Panc1 (cell line): Measurements from ENCODE around the gene RANBP3. TPM values are rescaled to one million over a fixed set of nuclear protein-coding genes. Genes with fewer than 3 reads are reported as not detected.

ENCODE experiments used
- ATAC-seq: fragments of 200-7000 bp; cut with Tn5 transposase; 2 replicates; pipeline ENCODE4 v1.9.1; 2020; ENCODE audit warnings: mild to moderate bottlenecking, moderate library complexity
- BruUV-seq: library from RNA; stranded (reverse); fragments of 400-500 nt; replicated peaks from 2 replicates; lab custom pipeline; 2021; lab: Mats Ljungman, UMichigan
- CTCF ChIA-PET: fragments of 300-600 bp; sonication (Branson Sonifier 250); formaldehyde crosslinking; loops from one replicate; lab custom pipeline; 2022; ENCODE audit warnings: antibody characterized with exemption; lab: Charles Lee
- POLR2A ChIA-PET: fragments of 300-600 bp; sonication (Branson Sonifier 250); formaldehyde crosslinking; loops from one replicate; lab custom pipeline; 2022; ENCODE audit warnings: antibody characterized with exemption; lab: Charles Lee
- DNase-seq: peaks from one replicate; pipeline ENCODE4 v3.0.0-alpha.2; 2010; ENCODE audit warnings: low read depth, low spot score
- H3K27ac ChIP-seq: 2 replicates; pipeline ENCODE4 v1.5.1; 2011; ENCODE audit warnings: mild to moderate bottlenecking, low read length, inconsistent platforms
- H3K27me3 ChIP-seq: fragments of 200-500 bp; sonication (Bioruptor generic); 2 replicates; pipeline ENCODE4 v1.6.0; 2014; ENCODE audit warnings: low read length, inconsistent platforms; ENCODE audit not compliant: control insufficient read depth, insufficient read depth
- H3K36me3 ChIP-seq: fragments of 200-500 bp; sonication (Bioruptor generic); 2 replicates; pipeline ENCODE4 v1.5.1; 2014; ENCODE audit warnings: inconsistent platforms, mild to moderate bottlenecking, low read length, moderate library complexity; ENCODE audit not compliant: control insufficient read depth, insufficient read depth
- H3K4me1 ChIP-seq: 2 replicates; pipeline ENCODE4 v1.5.1; 2011; ENCODE audit warnings: inconsistent platforms, mild to moderate bottlenecking, low read length, moderate library complexity; ENCODE audit not compliant: control insufficient read depth, insufficient read depth
- H3K4me3 ChIP-seq, 2 experiments: 2 replicates each; pipeline ENCODE4 v1.5.1; 2011 to 2012; ENCODE audit warnings: low read depth in 2 of 2, low read length in 2 of 2, mild to moderate bottlenecking in 2 of 2, inconsistent platforms in 1 of 2, moderate library complexity in 1 of 2
- H3K9me3 ChIP-seq: fragments of 200-500 bp; sonication (Bioruptor generic); 2 replicates; pipeline ENCODE4 v1.5.1; 2014; ENCODE audit warnings: low read depth, mild to moderate bottlenecking, inconsistent platforms, low read length, moderate library complexity; ENCODE audit not compliant: control insufficient read depth, insufficient read depth
- CTCF ChIP-seq: fragments of 450-650 bp; IDR thresholded peaks from 2 replicates; pipeline ENCODE4 v1.5.1; 2017; ENCODE audit warnings: mild to moderate bottlenecking
- POLR2AphosphoS5 ChIP-seq: IDR thresholded peaks from 2 replicates; pipeline ENCODE4 v1.6.1; 2012; ENCODE audit warnings: mild to moderate bottlenecking, low read depth, low read length, moderate library complexity
- REST ChIP-seq, 2 experiments: IDR thresholded peaks; 2 replicates each; pipeline ENCODE4 v1.6.1; 2011 to 2012; ENCODE audit warnings: low read depth in 2 of 2, control low read depth in 1 of 2, low read length in 1 of 2, mild to moderate bottlenecking in 1 of 2, moderate library complexity in 1 of 2; ENCODE audit not compliant: insufficient read depth in 1 of 2
- SIN3A ChIP-seq: IDR thresholded peaks from 2 replicates; pipeline ENCODE4 v1.6.1; 2012; ENCODE audit warnings: low read depth, mild to moderate bottlenecking, low read length, moderate library complexity, borderline replicate concordance; ENCODE audit not compliant: insufficient read depth
- TCF7L2 ChIP-seq: IDR thresholded peaks from 2 replicates; pipeline ENCODE4 v1.6.1; 2011; ENCODE audit warnings: mild to moderate bottlenecking, low read depth, low read length, inconsistent platforms
- in situ Hi-C: cut with HindIII; loops from 2 replicates; pipeline ENCODE4 v1.10.0; 2016; ENCODE audit warnings: low sequenced_read_pairs, low pct_unique_long_range_greater_than_20kb
- intact Hi-C: fragments of 100-400 bp; cut with micrococcal nuclease; formaldehyde crosslinking; loops from one replicate; pipeline ENCODE4 v1.10.0; 2022; ENCODE audit not compliant: unreplicated experiment
- total RNA-seq: library from RNA; stranded (reverse); gene quantifications from one replicate; pipeline ENCODE4 v1.2.1, GENCODE V29; 2021; ENCODE audit not compliant: unreplicated experiment

Gene RANBP3
- total RNA-seq, 1 experiment from 2014 or later: 54.6 TPM

GRCh38 chr19:5932146-5932545 is 45.8 kb downstream of the RANBP3 start:
- no peaks in the 10 kb centered on the region for H3K27me3 ChIP-seq
- no TSS peak for BruUV-seq
- H3K27ac ChIP-seq: no peak overlapping the region
- CTCF ChIA-PET: no interaction called here
- no peaks in the 10 kb centered on the region for H3K9me3 ChIP-seq
- in situ Hi-C loops: no loop called here
- POLR2A ChIA-PET: no interaction called here
- no peak overlapping the region for H3K4me3 ChIP-seq
- H3K4me1 ChIP-seq: no peaks in the 10 kb centered on the region
- DNase-seq (no peak), ATAC-seq (no peak)
- no peaks in the 10 kb centered on the region for H3K36me3 ChIP-seq
- TF ChIP-seq TCF7L2: no peak
- TF ChIP-seq CTCF: no peak
- no peak for TF ChIP-seq POLR2AphosphoS5
- TF ChIP-seq SIN3A: no peak
- no peak for TF ChIP-seq REST (IDR thresholded peaks at IDR 0.05; ENCODE audit: insufficient read depth in 1 of 2, low read depth in 2 of 2, low read length in 1 of 2)
- intact Hi-C loops: no loop called here

- DNase-seq (no peak), ATAC-seq (no peak)
- no peak for TF ChIP-seq CTCF
- no peak for TF ChIP-seq POLR2AphosphoS5
- no peak for TF ChIP-seq TCF7L2
- TF ChIP-seq REST (IDR thresholded peaks at IDR 0.05; ENCODE audit: insufficient read depth in 1 of 2, low read depth in 2 of 2, low read length in 1 of 2): no peak
- no peak for TF ChIP-seq SIN3A
- intact Hi-C loops (no loop called here), in situ Hi-C loops (no loop called here)
- H3K9me3 ChIP-seq: no peaks in the 10 kb centered on the region
- CTCF ChIA-PET: no interaction called here
- H3K4me3 ChIP-seq: no peak overlapping the region
- H3K27ac ChIP-seq: no peak overlapping the region
- POLR2A ChIA-PET: no interaction called here
- H3K36me3 ChIP-seq: no peaks in the 10 kb centered on the region
- H3K27me3 ChIP-seq: no peaks in the 10 kb centered on the region
- no peaks in the 10 kb centered on the region for H3K4me1 ChIP-seq
- BruUV-seq: no TSS peak
Observed at GRCh38 chr19:5931251-5931650, 46.7 kb downstream of the RANBP3 start.
